HEK293 (cell line): ENCODE data around the gene SMC4.

Experiments used
- BCL11B ChIP-seq: fragments of 450-650 bp; formaldehyde crosslinking; IDR thresholded peaks from 2 replicates; pipeline ENCODE4 v1.5.1; 2016; ENCODE audit warnings: low read depth, missing biosample characterization, missing genetic modification characterization
- BCL6B ChIP-seq: fragments of 450-650 bp; formaldehyde crosslinking; IDR thresholded peaks from 2 replicates; pipeline ENCODE4 v1.5.1; 2017; ENCODE audit warnings: missing biosample characterization, missing genetic modification characterization
- EGR2 ChIP-seq: fragments of 450-650 bp; formaldehyde crosslinking; IDR thresholded peaks from 2 replicates; pipeline ENCODE4 v1.5.1; 2016; ENCODE audit warnings: low read depth, missing biosample characterization, missing genetic modification characterization
- HIC1 ChIP-seq: fragments of 450-650 bp; formaldehyde crosslinking; IDR thresholded peaks from 2 replicates; pipeline ENCODE4 v1.5.1; 2016; ENCODE audit warnings: missing biosample characterization, missing genetic modification characterization
- KLF9 ChIP-seq: fragments of 450-650 bp; formaldehyde crosslinking; IDR thresholded peaks from 2 replicates; pipeline ENCODE4 v1.5.1; 2016; ENCODE audit warnings: missing biosample characterization, missing genetic modification characterization, low read depth
- OSR2 ChIP-seq: fragments of 450-650 bp; formaldehyde crosslinking; IDR thresholded peaks from 2 replicates; pipeline ENCODE4 v1.5.1; 2016; ENCODE audit warnings: missing biosample characterization, missing genetic modification characterization
- SETDB1 ChIP-seq: IDR thresholded peaks from one replicate; pipeline ENCODE4 v1.6.1; 2017; ENCODE audit warnings: mild to moderate bottlenecking, low read length, moderate library complexity, mixed read lengths; ENCODE audit not compliant: insufficient read length
- YY1 ChIP-seq: fragments of 450-650 bp; formaldehyde crosslinking; IDR thresholded peaks from 2 replicates; pipeline ENCODE4 v1.5.1; 2018; ENCODE audit warnings: missing biosample characterization, missing genetic modification characterization
- ZBTB7A ChIP-seq: fragments of 450-650 bp; formaldehyde crosslinking; IDR thresholded peaks from 2 replicates; pipeline ENCODE4 v1.5.1; 2016; ENCODE audit warnings: low read depth, missing biosample characterization, missing genetic modification characterization
- ZBTB8A ChIP-seq: fragments of 450-650 bp; formaldehyde crosslinking; IDR thresholded peaks from 2 replicates; pipeline ENCODE4 v1.5.1; 2016; ENCODE audit warnings: missing biosample characterization, missing genetic modification characterization
- ZFP41 ChIP-seq: fragments of 450-650 bp; formaldehyde crosslinking; IDR thresholded peaks from 2 replicates; pipeline ENCODE4 v1.5.1; 2016; ENCODE audit warnings: missing biosample characterization, missing genetic modification characterization, borderline replicate concordance
- ZNF140 ChIP-seq: fragments of 450-650 bp; formaldehyde crosslinking; IDR thresholded peaks from 2 replicates; pipeline ENCODE4 v1.5.1; 2016; ENCODE audit warnings: missing biosample characterization, missing genetic modification characterization
- ZNF155 ChIP-seq: fragments of 450-650 bp; formaldehyde crosslinking; IDR thresholded peaks from 2 replicates; pipeline ENCODE4 v1.5.1; 2016; ENCODE audit warnings: missing biosample characterization, missing genetic modification characterization
- ZNF292 ChIP-seq: fragments of 450-650 bp; formaldehyde crosslinking; IDR thresholded peaks from 2 replicates; pipeline ENCODE4 v1.5.1; 2016; ENCODE audit warnings: low read depth, missing biosample characterization, missing genetic modification characterization, borderline replicate concordance
- ZNF394 ChIP-seq: fragments of 450-650 bp; formaldehyde crosslinking; IDR thresholded peaks from 2 replicates; pipeline ENCODE4 v1.5.1; 2016; ENCODE audit warnings: missing biosample characterization, missing genetic modification characterization, mild to moderate bottlenecking, moderate library complexity, borderline replicate concordance
- ZNF473 ChIP-seq: fragments of 450-650 bp; formaldehyde crosslinking; IDR thresholded peaks from 2 replicates; pipeline ENCODE4 v1.5.1; 2017; ENCODE audit warnings: missing biosample characterization, missing genetic modification characterization
- ZNF561 ChIP-seq: fragments of 450-650 bp; IDR thresholded peaks from 2 replicates; pipeline ENCODE4 v1.5.1; 2018; ENCODE audit warnings: missing biosample characterization, missing genetic modification characterization, borderline replicate concordance
- ZNF76 ChIP-seq: fragments of 450-650 bp; formaldehyde crosslinking; IDR thresholded peaks from 2 replicates; pipeline ENCODE4; 2016; ENCODE audit warnings: low read depth, missing biosample characterization, missing genetic modification characterization, borderline replicate concordance
- ZSCAN4 ChIP-seq: fragments of 450-650 bp; formaldehyde crosslinking; IDR thresholded peaks from 2 replicates; pipeline ENCODE4 v1.5.1; 2017; ENCODE audit warnings: missing biosample characterization, missing genetic modification characterization
- TF ChIP-seq, protein P1 (sequence below): fragments of 450-650 bp; formaldehyde crosslinking; optimal IDR thresholded peaks from 2 replicates; pipeline ENCODE3; 2016; ENCODE audit warnings: missing biosample characterization, mild to moderate bottlenecking, missing genetic modification characterization
- TF ChIP-seq, protein P2 (sequence below): fragments of 450-650 bp; formaldehyde crosslinking; IDR thresholded peaks from 2 replicates; pipeline ENCODE4 v1.5.1; 2016; ENCODE audit warnings: missing biosample characterization, missing genetic modification characterization, borderline replicate concordance
- TF ChIP-seq, protein P3 (sequence below): fragments of 450-650 bp; formaldehyde crosslinking; IDR thresholded peaks from 2 replicates; pipeline ENCODE4 v1.5.1; 2016; ENCODE audit warnings: missing biosample characterization, missing genetic modification characterization

Gene SMC4

GRCh38 chr3:160399125-160400029, at the start of gene SMC4, which contains the start of gene IFT80 (continued):
- TF ChIP-seq ZNF140 (no peak), ZFP41 (tag by site-specific recombination) (no peak), KLF9 (tag by site-specific recombination) (peak; percentile 80), ZNF473 (tag by site-specific recombination) (no peak), BCL11B (tag by site-specific recombination) (peak; percentile 60; the same call in 1 of the 2 replicates), ZNF155 (tag by site-specific recombination) (no peak), YY1 (tag by site-specific recombination) (0 out of 2 replicates have a peak, but pooled peaks have one; percentile 56), ZBTB8A (tag by site-specific recombination) (0 out of 2 replicates have a peak, but pooled peaks have one; percentile 12), ZNF561 (0 out of 2 replicates have a peak, but pooled peaks have one; percentile 42), ZSCAN4 (tag by site-specific recombination) (no peak), ZNF76 (peak; percentile 86), HIC1 (tag by site-specific recombination) (no peak), ZBTB7A (tag by site-specific recombination) (no peak), EGR2 (tag by site-specific recombination) (peak; percentile 54), ZNF292 (no peak), ZNF394 (no peak; the same call in 1 of the 2 replicates), BCL6B (no peak), OSR2 (tag by site-specific recombination) (no peak), SETDB1 (no peak)
- TF ChIP-seq, protein P1, sequence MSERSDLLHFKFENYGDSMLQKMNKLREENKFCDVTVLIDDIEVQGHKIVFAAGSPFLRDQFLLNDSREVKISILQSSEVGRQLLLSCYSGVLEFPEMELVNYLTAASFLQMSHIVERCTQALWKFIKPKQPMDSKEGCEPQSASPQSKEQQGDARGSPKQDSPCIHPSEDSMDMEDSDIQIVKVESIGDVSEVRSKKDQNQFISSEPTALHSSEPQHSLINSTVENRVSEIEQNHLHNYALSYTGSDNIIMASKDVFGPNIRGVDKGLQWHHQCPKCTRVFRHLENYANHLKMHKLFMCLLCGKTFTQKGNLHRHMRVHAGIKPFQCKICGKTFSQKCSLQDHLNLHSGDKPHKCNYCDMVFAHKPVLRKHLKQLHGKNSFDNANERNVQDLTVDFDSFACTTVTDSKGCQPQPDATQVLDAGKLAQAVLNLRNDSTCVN, result peak; percentile 38
- TF ChIP-seq, protein P2, sequence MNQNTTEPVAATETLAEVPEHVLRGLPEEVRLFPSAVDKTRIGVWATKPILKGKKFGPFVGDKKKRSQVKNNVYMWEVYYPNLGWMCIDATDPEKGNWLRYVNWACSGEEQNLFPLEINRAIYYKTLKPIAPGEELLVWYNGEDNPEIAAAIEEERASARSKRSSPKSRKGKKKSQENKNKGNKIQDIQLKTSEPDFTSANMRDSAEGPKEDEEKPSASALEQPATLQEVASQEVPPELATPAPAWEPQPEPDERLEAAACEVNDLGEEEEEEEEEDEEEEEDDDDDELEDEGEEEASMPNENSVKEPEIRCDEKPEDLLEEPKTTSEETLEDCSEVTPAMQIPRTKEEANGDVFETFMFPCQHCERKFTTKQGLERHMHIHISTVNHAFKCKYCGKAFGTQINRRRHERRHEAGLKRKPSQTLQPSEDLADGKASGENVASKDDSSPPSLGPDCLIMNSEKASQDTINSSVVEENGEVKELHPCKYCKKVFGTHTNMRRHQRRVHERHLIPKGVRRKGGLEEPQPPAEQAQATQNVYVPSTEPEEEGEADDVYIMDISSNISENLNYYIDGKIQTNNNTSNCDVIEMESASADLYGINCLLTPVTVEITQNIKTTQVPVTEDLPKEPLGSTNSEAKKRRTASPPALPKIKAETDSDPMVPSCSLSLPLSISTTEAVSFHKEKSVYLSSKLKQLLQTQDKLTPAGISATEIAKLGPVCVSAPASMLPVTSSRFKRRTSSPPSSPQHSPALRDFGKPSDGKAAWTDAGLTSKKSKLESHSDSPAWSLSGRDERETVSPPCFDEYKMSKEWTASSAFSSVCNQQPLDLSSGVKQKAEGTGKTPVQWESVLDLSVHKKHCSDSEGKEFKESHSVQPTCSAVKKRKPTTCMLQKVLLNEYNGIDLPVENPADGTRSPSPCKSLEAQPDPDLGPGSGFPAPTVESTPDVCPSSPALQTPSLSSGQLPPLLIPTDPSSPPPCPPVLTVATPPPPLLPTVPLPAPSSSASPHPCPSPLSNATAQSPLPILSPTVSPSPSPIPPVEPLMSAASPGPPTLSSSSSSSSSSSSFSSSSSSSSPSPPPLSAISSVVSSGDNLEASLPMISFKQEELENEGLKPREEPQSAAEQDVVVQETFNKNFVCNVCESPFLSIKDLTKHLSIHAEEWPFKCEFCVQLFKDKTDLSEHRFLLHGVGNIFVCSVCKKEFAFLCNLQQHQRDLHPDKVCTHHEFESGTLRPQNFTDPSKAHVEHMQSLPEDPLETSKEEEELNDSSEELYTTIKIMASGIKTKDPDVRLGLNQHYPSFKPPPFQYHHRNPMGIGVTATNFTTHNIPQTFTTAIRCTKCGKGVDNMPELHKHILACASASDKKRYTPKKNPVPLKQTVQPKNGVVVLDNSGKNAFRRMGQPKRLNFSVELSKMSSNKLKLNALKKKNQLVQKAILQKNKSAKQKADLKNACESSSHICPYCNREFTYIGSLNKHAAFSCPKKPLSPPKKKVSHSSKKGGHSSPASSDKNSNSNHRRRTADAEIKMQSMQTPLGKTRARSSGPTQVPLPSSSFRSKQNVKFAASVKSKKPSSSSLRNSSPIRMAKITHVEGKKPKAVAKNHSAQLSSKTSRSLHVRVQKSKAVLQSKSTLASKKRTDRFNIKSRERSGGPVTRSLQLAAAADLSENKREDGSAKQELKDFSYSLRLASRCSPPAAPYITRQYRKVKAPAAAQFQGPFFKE (tag by site-specific recombination), result no peak
- TF ChIP-seq, protein P3, sequence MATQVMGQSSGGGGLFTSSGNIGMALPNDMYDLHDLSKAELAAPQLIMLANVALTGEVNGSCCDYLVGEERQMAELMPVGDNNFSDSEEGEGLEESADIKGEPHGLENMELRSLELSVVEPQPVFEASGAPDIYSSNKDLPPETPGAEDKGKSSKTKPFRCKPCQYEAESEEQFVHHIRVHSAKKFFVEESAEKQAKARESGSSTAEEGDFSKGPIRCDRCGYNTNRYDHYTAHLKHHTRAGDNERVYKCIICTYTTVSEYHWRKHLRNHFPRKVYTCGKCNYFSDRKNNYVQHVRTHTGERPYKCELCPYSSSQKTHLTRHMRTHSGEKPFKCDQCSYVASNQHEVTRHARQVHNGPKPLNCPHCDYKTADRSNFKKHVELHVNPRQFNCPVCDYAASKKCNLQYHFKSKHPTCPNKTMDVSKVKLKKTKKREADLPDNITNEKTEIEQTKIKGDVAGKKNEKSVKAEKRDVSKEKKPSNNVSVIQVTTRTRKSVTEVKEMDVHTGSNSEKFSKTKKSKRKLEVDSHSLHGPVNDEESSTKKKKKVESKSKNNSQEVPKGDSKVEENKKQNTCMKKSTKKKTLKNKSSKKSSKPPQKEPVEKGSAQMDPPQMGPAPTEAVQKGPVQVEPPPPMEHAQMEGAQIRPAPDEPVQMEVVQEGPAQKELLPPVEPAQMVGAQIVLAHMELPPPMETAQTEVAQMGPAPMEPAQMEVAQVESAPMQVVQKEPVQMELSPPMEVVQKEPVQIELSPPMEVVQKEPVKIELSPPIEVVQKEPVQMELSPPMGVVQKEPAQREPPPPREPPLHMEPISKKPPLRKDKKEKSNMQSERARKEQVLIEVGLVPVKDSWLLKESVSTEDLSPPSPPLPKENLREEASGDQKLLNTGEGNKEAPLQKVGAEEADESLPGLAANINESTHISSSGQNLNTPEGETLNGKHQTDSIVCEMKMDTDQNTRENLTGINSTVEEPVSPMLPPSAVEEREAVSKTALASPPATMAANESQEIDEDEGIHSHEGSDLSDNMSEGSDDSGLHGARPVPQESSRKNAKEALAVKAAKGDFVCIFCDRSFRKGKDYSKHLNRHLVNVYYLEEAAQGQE (tag by site-specific recombination), result 0 out of 2 replicates have a peak, but pooled peaks have one; percentile 15
